Measurements from ENCODE around the gene NCF4.

NCF4 gene

GRCh38 chr22:36899498-36899897 lies 38.7 kb downstream of the NCF4 start:
- no peak for FAIRE-seq

GRCh38 chr22:36900225-36900624 lies 39.4 kb downstream of the NCF4 start:
- FAIRE-seq, result no peak

- FAIRE-seq, result no peak
Observed at GRCh38 chr22:36900880-36901279, 40.1 kb downstream of the NCF4 start.

DNA sequence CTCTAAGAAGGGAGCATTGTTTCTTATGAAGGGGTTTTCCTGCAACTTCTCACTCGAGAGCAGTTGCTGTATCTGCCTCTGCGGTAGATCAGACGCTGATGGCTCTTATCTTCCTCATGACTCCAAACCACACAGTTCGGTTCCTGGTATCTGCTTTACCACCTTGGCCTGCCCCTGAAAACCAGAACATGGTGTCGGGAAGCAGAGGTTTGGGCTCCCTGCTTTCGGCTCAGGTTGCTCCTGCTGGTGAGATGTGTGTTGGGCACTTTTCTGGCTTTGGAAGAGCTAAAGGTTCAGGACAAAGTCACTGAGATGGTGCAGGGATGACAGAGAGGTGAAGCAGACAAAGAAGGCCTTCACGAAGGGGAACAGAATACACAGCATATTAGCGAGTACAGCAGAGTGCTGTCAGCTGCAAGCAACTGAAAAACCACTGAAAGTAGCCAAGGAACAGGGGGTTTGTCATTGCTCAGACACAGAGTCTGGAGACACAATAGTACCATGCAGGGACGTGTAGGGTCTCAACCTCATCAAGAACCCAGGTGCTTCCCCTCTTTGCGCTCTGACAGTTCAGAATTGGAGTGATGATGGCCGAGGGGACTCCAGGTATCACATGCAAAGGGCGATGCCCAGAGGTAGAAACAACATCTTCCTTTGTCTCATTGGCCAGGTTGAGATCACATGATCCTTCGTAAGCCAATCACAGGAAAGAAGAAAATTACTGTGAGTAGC lies 40.8 kb downstream of the NCF4 start:
- no peak for FAIRE-seq

GRCh38 chr22:36902143-36902926 lies 41.5 kb downstream of the NCF4 start:
- FAIRE-seq, result no peak

- no peak for FAIRE-seq
Observed at GRCh38 chr22:36904260-36904880, 43.6 kb downstream of the NCF4 start.

DNA sequence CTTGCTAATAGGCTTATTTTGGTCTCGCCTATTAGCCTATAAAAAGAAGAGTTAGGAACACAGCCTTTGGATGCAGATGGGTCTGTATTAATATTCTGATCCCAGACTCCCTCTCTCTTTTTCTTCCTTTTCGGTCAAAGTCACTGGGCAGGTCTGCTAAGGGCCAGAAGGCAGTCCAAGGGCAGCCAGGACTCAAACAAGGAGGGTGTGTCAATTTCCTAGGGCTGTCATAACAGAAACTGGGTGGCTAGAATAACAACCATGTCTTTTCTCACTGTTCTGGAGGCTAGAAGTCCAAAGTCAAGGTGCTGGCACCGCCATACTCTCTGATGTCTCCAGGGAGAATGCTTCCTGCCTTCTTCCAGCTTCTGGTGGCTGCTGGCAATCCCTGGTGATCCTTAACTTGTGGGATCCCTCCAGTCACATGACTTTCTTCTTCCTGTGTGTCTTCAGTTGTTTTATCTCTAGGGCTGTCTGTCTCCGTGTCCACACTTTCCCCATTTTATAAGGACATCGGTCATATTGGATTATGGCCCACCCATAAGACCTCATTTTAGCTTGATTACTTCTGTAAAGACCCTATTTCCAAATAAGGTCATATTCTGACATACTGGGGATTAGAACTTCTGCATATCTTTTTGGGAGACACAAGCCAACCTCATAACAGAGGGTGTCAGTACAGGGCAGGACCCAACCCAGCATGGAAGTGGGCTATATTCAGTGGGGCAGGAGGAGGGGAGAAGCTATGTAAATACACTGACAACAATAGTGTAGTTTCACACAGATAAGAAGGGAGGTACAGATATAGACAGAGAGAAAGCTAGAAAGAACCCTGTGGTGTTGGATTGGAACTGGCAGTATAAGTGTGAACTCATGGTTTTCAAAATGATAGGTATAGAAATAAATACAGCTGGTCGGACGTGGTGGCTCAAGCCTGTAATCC lies 46.7 kb downstream of the NCF4 start:
- FAIRE-seq, result no peak

DNA sequence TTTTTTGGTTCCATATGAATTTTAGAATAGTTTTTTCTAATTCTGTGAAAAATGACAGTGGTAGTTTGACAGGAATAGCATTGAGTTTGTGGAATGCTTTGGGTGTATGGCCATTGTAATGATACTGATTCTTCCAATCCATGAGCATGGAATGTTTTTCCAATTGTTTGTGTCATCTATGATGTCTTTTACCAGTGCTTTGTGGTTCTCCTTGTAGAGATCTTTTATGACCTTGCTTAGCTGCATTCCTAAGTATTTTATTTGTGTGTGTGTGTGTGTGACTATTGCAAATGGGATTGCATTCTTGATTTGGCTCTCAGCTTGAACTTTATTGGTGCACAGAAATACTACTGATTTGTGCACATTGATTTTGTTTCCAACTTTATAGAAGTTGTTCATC lies 49.7 kb downstream of the NCF4 start:
- no peak for FAIRE-seq

- FAIRE-seq, result no peak
Observed at GRCh38 chr22:36911887-36912661, 51.3 kb downstream of the NCF4 start.

- no peak for FAIRE-seq
Observed at GRCh38 chr22:36912694-36913426, 52.1 kb downstream of the NCF4 start.

GRCh38 chr22:36913427-36914389 lies 52.9 kb downstream of the NCF4 start, which contains the start of gene CSF2RB:
Gene CSF2RB, plus strand, starts transcription at chr22:36913628. Its CDS starts 8,580 bp downstream, at chr22:36922208.
- FAIRE-seq, result no peak

GRCh38 chr22:36914390-36914752 lies 53.6 kb downstream of the NCF4 start:
- FAIRE-seq, result no peak

- no peak for FAIRE-seq
Observed at GRCh38 chr22:36916034-36916433, 55.2 kb downstream of the NCF4 start.

DNA sequence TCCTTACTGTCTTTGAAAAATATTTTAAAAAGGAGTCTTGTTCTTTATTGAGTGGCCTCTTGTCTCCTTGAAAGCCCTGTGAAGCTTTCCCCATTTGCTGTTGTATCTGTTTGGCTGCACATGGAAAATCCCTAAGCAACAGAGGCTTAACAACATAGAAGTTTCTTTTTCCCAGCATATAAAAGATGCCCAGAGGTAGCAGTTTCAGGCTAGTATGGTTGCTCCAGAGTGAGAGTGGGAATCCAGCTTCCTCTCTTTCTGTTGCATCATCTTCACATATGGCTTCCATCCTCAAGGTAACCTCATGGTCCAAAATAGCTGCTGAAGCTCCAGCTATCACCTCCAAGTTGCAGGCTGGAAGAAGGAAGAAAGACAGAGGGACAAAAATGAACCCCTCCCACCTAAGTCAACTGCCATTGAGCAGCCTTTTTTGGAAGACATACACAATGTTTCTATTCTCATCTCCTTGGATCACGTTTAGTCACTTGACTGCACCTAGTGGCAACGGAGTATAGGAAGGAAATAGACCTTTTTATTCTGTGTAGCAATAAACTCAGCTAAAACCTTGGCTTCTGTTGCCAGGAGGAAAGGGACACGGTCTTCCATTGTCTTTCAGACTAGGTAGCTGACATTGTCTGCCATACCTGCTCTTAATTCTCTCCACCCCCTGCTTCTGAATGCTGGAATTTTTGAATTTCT lies 57.9 kb downstream of the NCF4 start:
- FAIRE-seq, result no peak

DNA sequence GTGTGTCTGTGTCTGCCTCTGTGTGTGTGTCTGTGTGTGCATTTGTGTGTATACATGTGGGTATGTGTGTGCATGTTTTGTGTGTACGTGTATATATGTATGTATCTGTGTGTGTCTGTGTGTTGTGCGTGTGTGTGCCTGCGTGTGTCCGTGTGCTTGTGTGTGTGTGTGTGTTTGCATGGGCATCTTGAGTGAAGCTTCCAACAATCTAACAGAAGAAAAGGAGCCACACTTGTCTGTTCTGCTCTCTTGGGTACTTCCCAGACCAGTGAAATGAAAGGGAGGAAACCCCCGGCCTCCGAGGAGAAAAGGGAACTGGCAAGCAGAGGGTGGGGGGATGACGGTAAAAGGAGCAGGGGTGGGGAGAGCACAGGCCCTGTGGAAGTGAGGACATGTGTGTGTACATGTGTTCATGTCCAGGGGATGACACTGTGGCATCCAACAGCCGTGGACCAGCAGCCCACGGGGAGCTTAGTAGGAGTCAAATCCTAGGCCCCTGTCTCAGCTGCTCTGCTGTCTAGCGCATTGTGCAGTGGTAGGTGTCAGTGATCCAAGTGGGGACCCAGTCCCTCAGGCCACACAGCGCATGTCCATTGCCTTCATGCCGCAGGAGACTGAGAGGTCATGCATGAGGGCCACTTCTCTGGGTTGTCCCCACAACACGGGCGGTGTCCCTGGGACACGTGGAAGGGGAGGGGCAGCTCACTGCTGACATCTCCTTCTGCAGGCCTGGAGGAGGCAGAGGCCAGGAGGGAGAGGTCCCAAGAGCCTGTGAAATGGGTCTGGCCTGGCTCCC lies 60.7 kb downstream of the NCF4 start:
- FAIRE-seq, result no peak

GRCh38 chr22:36922105-36922608 lies 61.4 kb downstream of the NCF4 start:
- no peak for FAIRE-seq

GRCh38 chr22:36922711-36923110 lies 61.9 kb downstream of the NCF4 start:
- FAIRE-seq, result no peak

Data from colon (tissue), 2 donors.